ENCODE results near the gene PANK2.
A peak's percentile ranks its signal among the peaks of the same experiment; 100 is the strongest.
"Not testable (repeated sequence)": the region's sequence is repeated elsewhere in the genome, so short reads cannot be mapped to it uniquely, and the experiment has no call there.

Gene PANK2

GRCh38 chr20:3871550-3872265, 17.5 kb upstream of the PANK2 start:
- DNase-seq = no peak

- no peak for DNase-seq
Observed at GRCh38 chr20:3873507-3873906, 15.7 kb upstream of the PANK2 start.

- no peak for DNase-seq
Observed at GRCh38 chr20:3874194-3874844, 14.9 kb upstream of the PANK2 start.

GRCh38 chr20:3875378-3875974, 13.7 kb upstream of the PANK2 start:
- DNase-seq = no peak

- no peak for DNase-seq
Observed at GRCh38 chr20:3876000-3876399, 13.2 kb upstream of the PANK2 start.

GRCh38 chr20:3876676-3877075, 12.5 kb upstream of the PANK2 start:
- DNase-seq = no peak

GRCh38 chr20:3878921-3879274, 10.3 kb upstream of the PANK2 start:
- DNase-seq = not testable (repeated sequence)

- no peak for DNase-seq
Observed at GRCh38 chr20:3885715-3886114, 3.5 kb upstream of the PANK2 start.

- peak; percentile 48 for DNase-seq
Observed at GRCh38 chr20:3887876-3888620, 1.1 kb upstream of the PANK2 start.

GRCh38 chr20:3889489-3890397, 556 bp downstream of the PANK2 start:
- peak; percentile 71 for DNase-seq

- peak; percentile 57 for DNase-seq
Observed at GRCh38 chr20:3890398-3890751, 1.2 kb downstream of the PANK2 start.

- no peak for DNase-seq
Observed at GRCh38 chr20:3890999-3891929, 2.1 kb downstream of the PANK2 start.

- DNase-seq = no peak
Observed at GRCh38 chr20:3894796-3895195, 5.6 kb downstream of the PANK2 start.

- DNase-seq = no peak
Observed at GRCh38 chr20:3896302-3896701, 7.1 kb downstream of the PANK2 start.

- peak; percentile 81 for DNase-seq
Observed at GRCh38 chr20:3896853-3897583, 7.8 kb downstream of the PANK2 start.

- not testable (repeated sequence) for DNase-seq
Observed at GRCh38 chr20:3898181-3898580, 9.0 kb downstream of the PANK2 start.

GRCh38 chr20:3898639-3899038, 9.5 kb downstream of the PANK2 start:
- no peak for DNase-seq

- DNase-seq = no peak
Observed at GRCh38 chr20:3900187-3900604, 11.0 kb downstream of the PANK2 start.

GRCh38 chr20:3901028-3901705, 12.0 kb downstream of the PANK2 start:
- peak; percentile 30 for DNase-seq
